ENCODE results near the gene DDX54. TPM values are rescaled to one million over a fixed set of nuclear protein-coding genes. Genes with fewer than 3 reads are reported as not detected.

The DDX54 gene
- total RNA-seq, 1 experiment from 2014 or later: 83.0 TPM

DNA sequence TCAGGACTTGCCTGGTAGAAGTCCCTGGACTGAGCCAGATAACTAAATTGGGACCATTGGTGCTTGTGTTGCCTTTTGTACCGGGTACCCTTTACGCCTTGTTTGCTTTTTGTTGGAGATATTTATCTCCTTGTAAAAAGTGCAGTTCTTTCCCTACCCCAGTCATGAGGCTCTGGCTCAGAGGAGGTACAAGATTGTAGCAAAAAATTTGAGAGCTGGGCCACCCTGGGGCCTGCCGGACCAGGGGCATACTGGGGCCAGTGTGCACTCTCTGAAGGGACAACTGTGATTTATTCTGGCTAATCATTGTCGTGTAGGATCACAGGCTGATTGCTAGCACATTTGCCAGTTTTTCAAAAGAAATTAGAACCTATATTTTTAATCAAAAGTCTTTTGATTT, 49.2 kb upstream of the DDX54 start:
- H3K27me3 ChIP-seq (ENCODE audit: insufficient read depth, low read length): no peaks in the 10 kb centered on the region
- no peak overlapping the region for H3K4me2 ChIP-seq (ENCODE audit: insufficient read depth, insufficient read length, low read length)
- Mint-ChIP-seq H3K4me3 (no peak overlapping the region), H3K27ac (no peak overlapping the region), H3K36me3 (ENCODE audit: insufficient read depth in 1 of 3, low read depth in 3 of 3) (peaks cover 21 to 28% (median 25%) of the 10 kb centered on the region in 3 experiments), H3K4me1 (peaks cover 30 to 31% of the 10 kb centered on the region in 2 experiments), H3K9me3 (peaks cover 0 to 3% of the 10 kb centered on the region in 2 experiments; a peak in 2 of 5 replicates), H3K27me3 (ENCODE audit: low read depth) (no peaks in the 10 kb centered on the region)
- H2BK5ac ChIP-seq (ENCODE audit: insufficient read length, low read length): no peak overlapping the region
- no peak overlapping the region for H3K23ac ChIP-seq (ENCODE audit: insufficient read length, low read depth, low read length)
- H3K56ac ChIP-seq (ENCODE audit: insufficient read length, low read depth, low read length): no peak overlapping the region
- no peak overlapping the region for H2BK12ac ChIP-seq (ENCODE audit: insufficient read length, low read depth, low read length)
- H3K79me2 ChIP-seq (ENCODE audit: insufficient read depth, low read length): no peaks in the 10 kb centered on the region
- no peaks in the 10 kb centered on the region for H3K23me2 ChIP-seq (ENCODE audit: insufficient read length, low read depth, low read length, poor library complexity, severe bottlenecking)
- no peak overlapping the region for H3T11ph ChIP-seq (ENCODE audit: low read length)
- H2BK15ac ChIP-seq (ENCODE audit: low read depth, low read length): no peak overlapping the region
- no CpG with 5 or more reads among the region's 4 CpGs for WGBS (ENCODE audit: extremely low coverage, insufficient read length, low lambda C conversion rate)
- no peak overlapping the region for H3K9ac ChIP-seq (ENCODE audit: extremely low read depth, insufficient read length, low read length)
- H2BK20ac ChIP-seq (ENCODE audit: low read depth, low read length, poor library complexity, severe bottlenecking): no peak overlapping the region
- no peak overlapping the region for H3K18ac ChIP-seq (ENCODE audit: insufficient read length, low read depth, low read length)
- H4K8ac ChIP-seq (replicated peaks; ENCODE audit: insufficient read length, low read depth, low read length): no peak overlapping the region
- H2BK120ac ChIP-seq (ENCODE audit: low read depth, low read length, poor library complexity, severe bottlenecking): no peak overlapping the region
- H4K91ac ChIP-seq (ENCODE audit: insufficient read length, low read depth, low read length): no peak overlapping the region
- no peak overlapping the region for H4K5ac ChIP-seq (ENCODE audit: insufficient read length, low read depth, low read length)
- H4K20me1 ChIP-seq (ENCODE audit: control insufficient read depth, insufficient read depth, insufficient read length): no peaks in the 10 kb centered on the region
- no peak overlapping the region for H3K4ac ChIP-seq (ENCODE audit: low read depth, low read length)
- H3K9me3 ChIP-seq (ENCODE audit: control insufficient read depth, low read depth, low read length): no peaks in the 10 kb centered on the region
- no peak for DNase-seq
- H2AK5ac ChIP-seq (ENCODE audit: insufficient read length, low read length): no peak overlapping the region
- H3K4me1 ChIP-seq (ENCODE audit: insufficient read depth, low read length): peaks cover 6% of the 10 kb centered on the region; the same call in 1 of the 2 replicates
- TF ChIP-seq, protein P1, sequence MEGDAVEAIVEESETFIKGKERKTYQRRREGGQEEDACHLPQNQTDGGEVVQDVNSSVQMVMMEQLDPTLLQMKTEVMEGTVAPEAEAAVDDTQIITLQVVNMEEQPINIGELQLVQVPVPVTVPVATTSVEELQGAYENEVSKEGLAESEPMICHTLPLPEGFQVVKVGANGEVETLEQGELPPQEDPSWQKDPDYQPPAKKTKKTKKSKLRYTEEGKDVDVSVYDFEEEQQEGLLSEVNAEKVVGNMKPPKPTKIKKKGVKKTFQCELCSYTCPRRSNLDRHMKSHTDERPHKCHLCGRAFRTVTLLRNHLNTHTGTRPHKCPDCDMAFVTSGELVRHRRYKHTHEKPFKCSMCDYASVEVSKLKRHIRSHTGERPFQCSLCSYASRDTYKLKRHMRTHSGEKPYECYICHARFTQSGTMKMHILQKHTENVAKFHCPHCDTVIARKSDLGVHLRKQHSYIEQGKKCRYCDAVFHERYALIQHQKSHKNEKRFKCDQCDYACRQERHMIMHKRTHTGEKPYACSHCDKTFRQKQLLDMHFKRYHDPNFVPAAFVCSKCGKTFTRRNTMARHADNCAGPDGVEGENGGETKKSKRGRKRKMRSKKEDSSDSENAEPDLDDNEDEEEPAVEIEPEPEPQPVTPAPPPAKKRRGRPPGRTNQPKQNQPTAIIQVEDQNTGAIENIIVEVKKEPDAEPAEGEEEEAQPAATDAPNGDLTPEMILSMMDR (conservative IDR thresholded peaks at IDR 0.05): no peak
- H3K27ac ChIP-seq (ENCODE audit: insufficient read length, low read depth, low read length): no peak overlapping the region
- H3K79me1 ChIP-seq (ENCODE audit: insufficient read depth, low read depth, low read length, poor library complexity, severe bottlenecking): no peaks in the 10 kb centered on the region
- H3K14ac ChIP-seq (ENCODE audit: insufficient read depth, low read length): no peak overlapping the region
- no peak overlapping the region for H2AFZ ChIP-seq (ENCODE audit: low read length)
